HepG2 (cell line): ENCODE measurements around the gene CYP4F12. TPM values are rescaled to one million over a fixed set of nuclear protein-coding genes. Genes with fewer than 3 reads are reported as not detected.
A peak's percentile ranks its signal among the peaks of the same experiment; 100 is the strongest.

Experiments
- ATM ChIP-seq: fragments of 450-650 bp; IDR thresholded peaks from 2 replicates; pipeline ENCODE4 v1.7.1; 2017; ENCODE audit warnings: mild to moderate bottlenecking, borderline replicate concordance
- ATRX ChIP-seq: sonication (generic); formaldehyde crosslinking; IDR thresholded peaks from 2 replicates; pipeline ENCODE4 v1.4.0; 2020; ENCODE audit warnings: missing genetic modification reagents, borderline replicate concordance
- EHMT2 ChIP-seq: fragments of 200-600 bp; sonication (generic); IDR thresholded peaks from 2 replicates; pipeline ENCODE4 v1.7.0; 2017; ENCODE audit warnings: antibody characterized with exemption, low read depth, low read length, borderline replicate concordance
- HDAC6 ChIP-seq: fragments of 200-600 bp; sonication (generic); IDR thresholded peaks from 2 replicates; pipeline ENCODE4 v1.7.0; 2017; ENCODE audit warnings: mild to moderate bottlenecking, antibody characterized with exemption, low read length, low read depth
- IRX3 ChIP-seq: sonication (generic); formaldehyde crosslinking; IDR thresholded peaks from 2 replicates; pipeline ENCODE4 v1.8.1; 2023; ENCODE audit warnings: mild to moderate bottlenecking, low read depth, missing genetic modification reagents, borderline replicate concordance
- NFIB ChIP-seq: sonication (generic); formaldehyde crosslinking; IDR thresholded peaks from 2 replicates; pipeline ENCODE4 v1.9.0; 2021; ENCODE audit warnings: missing genetic modification reagents, mild to moderate bottlenecking, borderline replicate concordance
- POGZ ChIP-seq: sonication (generic); formaldehyde crosslinking; IDR thresholded peaks from 2 replicates; pipeline ENCODE4 v1.4.0; 2020; ENCODE audit warnings: mild to moderate bottlenecking, missing genetic modification reagents
- SALL1 ChIP-seq: sonication (generic); formaldehyde crosslinking; IDR thresholded peaks from 2 replicates; pipeline ENCODE4 v1.8.0; 2022; ENCODE audit warnings: mild to moderate bottlenecking, missing genetic modification reagents
- SIX4 ChIP-seq: sonication (generic); formaldehyde crosslinking; IDR thresholded peaks from 2 replicates; pipeline ENCODE4 v1.4.0; 2020; ENCODE audit warnings: missing genetic modification reagents
- TBX3 ChIP-seq: fragments of 450-650 bp; IDR thresholded peaks from 2 replicates; pipeline ENCODE4 v1.6.1; 2017; ENCODE audit warnings: antibody characterized with exemption, mild to moderate bottlenecking, inconsistent platforms, borderline replicate concordance
- TFAP4 ChIP-seq: sonication (generic); IDR thresholded peaks from 2 replicates; pipeline ENCODE4 v1.6.1; 2016; ENCODE audit warnings: low read depth, borderline replicate concordance
- THAP8 ChIP-seq: sonication (generic); formaldehyde crosslinking; IDR thresholded peaks from 2 replicates; pipeline ENCODE4 v1.5.1; 2020; ENCODE audit warnings: missing genetic modification reagents, mild to moderate bottlenecking, borderline replicate concordance
- ZBTB37 ChIP-seq: sonication (generic); formaldehyde crosslinking; IDR thresholded peaks from 2 replicates; pipeline ENCODE4 v1.4.0; 2020; ENCODE audit warnings: mild to moderate bottlenecking, missing genetic modification reagents
- ZMYM4 ChIP-seq: sonication (generic); formaldehyde crosslinking; IDR thresholded peaks from 2 replicates; pipeline ENCODE4 v1.8.1; 2023; ENCODE audit warnings: mild to moderate bottlenecking, missing genetic modification reagents
- ZNF160 ChIP-seq: sonication (generic); formaldehyde crosslinking; IDR thresholded peaks from 2 replicates; pipeline ENCODE4 v1.8.0; 2022; ENCODE audit warnings: mild to moderate bottlenecking, inconsistent platforms, missing genetic modification reagents
- ZNF234 ChIP-seq: sonication (generic); formaldehyde crosslinking; conservative IDR thresholded peaks from 2 replicates; pipeline ENCODE4 v1.5.1; 2020; ENCODE audit warnings: mild to moderate bottlenecking, missing genetic modification reagents
- ZNF276 ChIP-seq: sonication (generic); formaldehyde crosslinking; IDR thresholded peaks from 2 replicates; pipeline ENCODE4 v1.4.0; 2020; ENCODE audit warnings: mild to moderate bottlenecking, low read depth, missing genetic modification reagents
- ZNF512B ChIP-seq: sonication (generic); formaldehyde crosslinking; IDR thresholded peaks from 2 replicates; pipeline ENCODE4 v1.5.1; 2020; ENCODE audit warnings: missing genetic modification reagents, mild to moderate bottlenecking, borderline replicate concordance
- ZNF513 ChIP-seq: sonication (generic); formaldehyde crosslinking; conservative IDR thresholded peaks from 2 replicates; pipeline ENCODE4 v1.5.0; 2020; ENCODE audit warnings: missing genetic modification reagents
- ZNF644 ChIP-seq: IDR thresholded peaks from 2 replicates; pipeline ENCODE4 v1.6.1; 2016; ENCODE audit warnings: low read depth
- ZNF780A ChIP-seq: sonication (generic); formaldehyde crosslinking; IDR thresholded peaks from 2 replicates; pipeline ENCODE4 v1.8.0; 2022; ENCODE audit warnings: mild to moderate bottlenecking, missing genetic modification reagents, moderate library complexity
- ZNF792 ChIP-seq: IDR thresholded peaks from 2 replicates; pipeline ENCODE4 v1.6.1; 2016
- polyA plus RNA-seq, 8 experiments: library from polyadenylated mRNA; depleted of rRNA in 3 of 8; stranded (reverse) in 7 of 8; unstranded in 1 of 8; fragments of >200 nt; fragmentation: Illumina TruSeq in 4 of 8; extraction: Trizol in 4 of 8; gene quantifications; 2 replicates each; pipeline versions ENCODE4 v1.2.1 to v1.2.3, GENCODE V29; 2011 to 2016; ENCODE audit warnings: low read depth in 4 of 8, missing spikeins in 1 of 8, mixed read lengths in 1 of 8; ENCODE audit not compliant: insufficient read depth in 1 of 8
- total RNA-seq, 5 experiments: library from RNA; depleted of rRNA; stranded (reverse); fragments of >200 nt; fragmentation: Illumina TruSeq; extraction: Trizol; gene quantifications; 2 replicates each; pipeline ENCODE4 v1.2.3, GENCODE V29; 2016; ENCODE audit warnings: low read depth in 1 of 5

The CYP4F12 gene
- total and polyA plus RNA-seq, 2 of the 13 experiments (the other 11 are each of a cell fraction or from before 2014, with no cell fraction given) = 29.9 to 30.8 TPM

GRCh38 chr19:15643387-15643786 lies 29.5 kb upstream of the CYP4F12 start (continued):
- TF ChIP-seq IRX3 (CRISPR knock-in tag) (no peak), ZNF792 (CRISPR knock-in tag) (no peak), ATRX (CRISPR knock-in tag) (no peak), ATM (no peak), ZMYM4 (CRISPR knock-in tag) (peak; percentile 32; the same call in 1 of the 2 replicates), ZNF160 (CRISPR knock-in tag) (no peak), ZNF644 (CRISPR knock-in tag) (peak; percentile 92), ZNF512B (CRISPR knock-in tag) (no peak), SIX4 (CRISPR knock-in tag) (no peak), ZBTB37 (CRISPR knock-in tag) (no peak), ZNF780A (CRISPR knock-in tag) (no peak), SALL1 (CRISPR knock-in tag) (peak; percentile 62; the same call in 1 of the 2 replicates), EHMT2 (no peak), NFIB (CRISPR knock-in tag) (no peak), ZNF276 (CRISPR knock-in tag) (no peak), ZNF234 (CRISPR knock-in tag) (no peak), POGZ (CRISPR knock-in tag) (no peak), HDAC6 (no peak), TFAP4 (peak; percentile 33; the same call in 1 of the 2 replicates), TBX3 (no peak), THAP8 (no peak), ZNF513 (CRISPR knock-in tag) (no peak)
